GM12891 (cell line): ENCODE results near the gene USP31.

Experiments
- POLR2AphosphoS5 ChIP-seq: IDR thresholded peaks from 2 replicates; pipeline ENCODE4 v1.6.1; 2011; ENCODE audit warnings: low read depth, low read length, control low read depth
- SPI1 ChIP-seq: IDR thresholded peaks from 2 replicates; pipeline ENCODE4 v1.6.1; 2011; ENCODE audit warnings: low read depth, low read length, control low read depth

GRCh38 chr16:23140107-23140506 lies 9.1 kb downstream of the USP31 start:
- TF ChIP-seq POLR2AphosphoS5 (no peak), SPI1 (no peak)
